ENCODE data around the gene SLC35E2B.
"Not testable (repeated sequence)": the region's sequence is repeated elsewhere in the genome, so short reads cannot be mapped to it uniquely, and the experiment has no call there.

The SLC35E2B gene

DNA sequence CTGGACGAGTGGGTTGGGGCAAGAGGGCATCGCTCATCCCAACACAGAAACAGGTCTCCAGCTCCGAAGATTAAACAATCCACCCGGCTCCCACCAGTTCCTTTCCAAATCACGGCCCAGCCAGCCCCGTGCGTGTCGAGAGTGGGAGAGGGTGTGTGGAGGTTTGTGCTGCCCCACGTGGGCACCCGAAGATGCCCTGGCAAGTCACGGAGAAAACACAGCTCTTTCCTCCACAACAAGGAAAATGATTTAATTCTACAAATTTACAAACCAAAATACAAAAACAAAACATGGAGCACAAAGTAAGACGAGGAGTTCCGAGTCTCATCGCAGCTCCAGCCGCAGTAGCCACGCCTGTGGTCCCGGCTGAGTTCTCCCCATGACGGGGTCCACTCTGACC lies 9.9 kb upstream of the SLC35E2B start:
- not testable (repeated sequence) for DNase-seq

DNA sequence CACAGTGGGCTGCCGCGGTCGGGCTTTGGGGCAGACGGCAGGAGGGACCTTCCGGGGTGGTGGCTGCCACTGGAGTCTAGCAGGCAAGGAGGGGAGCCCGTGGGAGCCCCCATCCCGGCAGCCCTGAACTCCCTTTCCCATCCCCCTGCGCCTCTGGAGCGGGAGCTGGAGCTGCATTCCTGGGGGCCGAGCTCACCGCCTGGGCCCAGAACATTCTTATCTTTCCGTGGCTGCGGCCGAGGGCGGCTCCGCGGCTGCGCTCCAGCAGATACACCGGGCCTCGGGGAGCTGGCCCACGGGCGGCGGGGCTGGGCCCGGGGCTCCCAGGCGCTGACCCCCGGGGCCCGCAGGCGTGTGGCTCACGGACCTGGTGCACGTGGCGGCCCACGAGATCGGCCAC lies 8.0 kb upstream of the SLC35E2B start:
- not testable (repeated sequence) for DNase-seq

DNA sequence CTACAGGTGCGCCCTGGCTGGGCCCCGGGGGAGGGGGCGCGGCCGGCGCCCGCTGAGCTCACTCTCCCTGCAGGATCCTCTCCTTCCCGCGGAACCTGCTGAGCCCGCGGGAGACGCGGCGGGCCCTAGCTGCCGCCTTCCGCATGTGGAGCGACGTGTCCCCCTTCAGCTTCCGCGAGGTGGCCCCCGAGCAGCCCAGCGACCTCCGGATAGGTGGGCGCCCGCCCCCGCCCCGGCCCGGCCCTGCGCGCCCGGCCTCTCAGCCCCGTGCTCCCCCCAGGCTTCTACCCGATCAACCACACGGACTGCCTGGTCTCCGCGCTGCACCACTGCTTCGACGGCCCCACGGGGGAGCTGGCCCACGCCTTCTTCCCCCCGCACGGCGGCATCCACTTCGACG lies 7.5 kb upstream of the SLC35E2B start:
- not testable (repeated sequence) for DNase-seq

DNA sequence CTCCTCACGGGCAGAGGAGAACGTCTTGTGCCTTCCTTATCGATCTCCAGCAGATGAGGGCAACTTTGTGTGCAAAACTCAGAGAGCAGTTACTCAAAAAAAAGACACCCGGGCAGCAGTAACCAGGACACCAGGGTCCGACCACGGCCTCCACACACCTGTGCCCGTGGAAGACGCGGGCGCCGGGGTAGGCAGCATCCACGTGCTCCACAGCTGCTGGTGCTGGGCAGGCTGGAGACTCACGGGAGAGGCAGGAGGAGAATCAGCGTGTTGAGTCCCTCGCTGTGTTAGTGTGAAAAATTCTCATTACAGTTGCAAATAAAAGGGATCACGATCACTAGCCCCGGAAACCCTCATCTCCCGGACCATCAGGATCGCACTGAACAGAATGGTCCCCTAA lies 6.5 kb upstream of the SLC35E2B start:
- not testable (repeated sequence) for DNase-seq

DNA sequence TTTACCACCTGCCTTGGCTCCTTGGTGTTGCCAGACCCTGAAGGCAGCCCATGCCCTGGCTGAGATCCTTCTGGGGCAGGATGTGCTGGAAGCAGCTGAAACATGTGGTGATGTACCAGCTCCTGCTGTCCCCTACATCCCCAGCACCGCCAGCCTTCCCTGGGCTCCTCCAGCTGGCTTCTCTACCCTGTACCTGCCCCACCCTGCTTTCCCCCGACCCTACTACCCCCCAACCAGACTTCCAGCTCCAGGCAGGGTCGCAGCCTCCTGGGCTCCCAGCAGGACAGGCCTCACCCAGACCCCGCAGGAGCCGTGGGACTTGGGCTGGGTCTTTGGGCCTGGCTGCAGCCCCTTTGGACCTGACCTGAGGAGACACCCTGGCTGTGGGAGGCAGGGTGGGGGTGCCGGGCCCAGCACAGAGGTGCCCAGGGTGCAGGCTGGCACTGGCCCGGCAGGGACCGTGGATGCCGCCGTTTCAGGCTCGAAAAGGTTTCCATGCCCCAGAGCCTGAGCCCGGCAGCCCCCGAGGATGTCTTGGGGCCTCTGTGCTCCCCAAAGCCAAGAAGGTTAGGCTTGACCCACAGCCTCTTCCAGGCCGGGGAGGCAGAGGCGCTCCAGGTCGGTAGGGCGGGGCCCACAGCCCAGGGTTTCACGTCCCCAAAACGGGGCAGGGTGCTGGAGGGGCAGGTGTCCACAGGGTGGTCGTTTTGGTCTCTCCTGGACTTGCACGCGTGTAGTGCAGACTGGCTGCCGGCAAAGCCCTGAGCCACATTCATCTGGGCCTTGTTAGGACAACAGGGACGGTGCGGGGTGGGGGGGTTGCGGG lies 5.0 kb upstream of the SLC35E2B start:
- DNase-seq = not testable (repeated sequence)

DNA sequence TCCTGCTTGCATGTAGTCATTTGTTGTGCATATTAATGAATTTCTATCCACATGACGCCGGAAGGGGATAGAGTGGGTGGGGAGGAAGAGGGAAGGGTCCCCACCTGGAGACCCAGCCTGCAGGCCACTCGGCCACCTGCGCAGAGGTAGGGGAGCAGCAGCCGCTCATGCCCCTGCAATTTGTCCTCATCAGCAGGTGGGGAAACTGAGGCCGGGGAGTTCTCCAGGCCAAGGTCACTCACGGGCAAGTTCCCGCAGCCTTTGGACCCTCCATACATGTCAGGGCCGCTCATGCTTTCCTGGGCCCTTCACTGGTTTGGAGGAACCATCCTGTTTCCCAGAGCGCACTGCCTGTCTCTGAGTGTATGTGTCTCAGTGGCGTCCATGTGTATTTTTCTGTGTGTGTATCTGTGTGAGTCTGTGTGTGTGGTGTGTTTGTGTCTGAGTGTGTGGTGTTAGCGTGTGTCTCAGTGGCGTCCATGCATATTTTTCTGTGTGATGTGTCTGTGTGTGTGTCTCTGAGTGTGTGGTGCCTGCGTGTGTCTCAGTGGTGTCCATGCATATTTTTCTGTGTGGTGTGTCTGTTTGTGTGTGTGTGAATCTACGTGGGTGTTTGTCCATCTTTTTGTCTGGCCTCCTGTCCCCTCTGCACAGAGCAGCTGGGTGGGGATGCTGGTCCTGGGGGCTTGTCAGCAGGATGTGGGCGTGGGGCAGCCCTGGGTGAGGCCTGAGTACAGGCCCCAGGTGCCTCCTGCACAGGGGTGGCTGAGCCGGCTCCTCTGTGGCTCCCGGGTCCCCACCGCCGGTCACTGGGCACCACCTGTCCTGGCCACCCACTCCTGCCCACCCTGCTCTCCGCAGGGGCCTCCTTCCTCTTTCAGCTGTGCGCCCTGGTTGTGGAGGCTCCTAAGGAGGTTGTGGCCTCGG lies 4.1 kb upstream of the SLC35E2B start:
- DNase-seq = not testable (repeated sequence)

DNA sequence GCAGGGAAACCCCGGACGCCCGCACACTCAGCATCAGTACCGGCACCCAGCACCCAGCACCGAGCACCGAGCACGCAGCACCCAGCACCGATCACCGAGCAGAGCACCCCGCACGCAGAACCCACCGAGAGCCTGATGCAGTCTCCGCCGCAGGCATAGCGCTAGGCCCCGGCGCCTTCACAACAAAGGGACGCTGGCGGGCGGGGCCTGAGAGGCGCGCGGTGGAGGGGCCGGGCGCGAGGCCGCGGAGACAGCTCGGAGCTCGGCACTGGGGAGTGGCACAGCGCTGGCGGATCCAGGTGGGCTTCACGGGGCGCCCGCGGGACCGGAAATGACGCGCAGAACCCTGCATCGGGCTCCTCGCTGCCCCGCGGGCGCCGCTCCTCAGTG lies 276 bp downstream of the SLC35E2B start:
- peak; percentile 75 for DNase-seq

DNA sequence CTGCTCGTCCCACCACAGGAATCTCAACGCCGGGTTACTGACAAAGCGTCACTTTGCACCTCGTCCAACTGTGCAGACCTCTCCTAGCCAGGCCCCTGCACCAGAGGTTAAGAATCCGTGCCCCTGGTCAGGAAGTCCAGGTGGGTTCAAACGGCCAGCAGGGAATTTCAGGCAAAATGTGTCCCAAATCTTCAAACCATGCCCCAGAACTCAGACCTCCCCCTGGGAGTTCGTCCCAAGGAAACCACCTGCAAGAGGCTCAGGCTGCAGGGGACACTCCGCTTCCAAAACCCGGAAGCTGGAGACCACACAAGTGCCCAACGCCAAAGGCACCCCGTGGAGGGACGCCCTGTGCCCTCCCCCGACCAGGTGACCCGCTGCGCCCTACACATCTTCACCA lies 1.2 kb downstream of the SLC35E2B start:
- not testable (repeated sequence) for DNase-seq

DNA sequence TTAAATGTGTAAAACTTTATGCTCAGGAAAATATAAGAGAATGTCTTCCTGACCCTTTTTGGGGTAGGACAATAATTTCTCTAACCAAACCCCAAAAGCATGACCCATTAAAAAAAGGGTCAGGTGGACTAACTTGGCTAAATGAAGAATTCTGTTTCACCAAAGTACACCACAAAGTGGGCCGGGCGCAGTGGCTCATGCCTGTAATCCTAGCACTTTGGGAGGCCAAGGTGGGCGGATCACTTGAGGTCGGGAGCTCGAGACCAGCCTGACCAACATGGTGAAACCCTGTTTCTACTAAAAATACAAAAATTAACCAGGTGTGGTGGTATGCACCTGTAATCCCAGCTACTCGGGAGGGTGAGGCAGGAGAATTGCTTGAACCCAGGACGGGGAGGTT lies 3.1 kb downstream of the SLC35E2B start:
- not testable (repeated sequence) for DNase-seq

DNA sequence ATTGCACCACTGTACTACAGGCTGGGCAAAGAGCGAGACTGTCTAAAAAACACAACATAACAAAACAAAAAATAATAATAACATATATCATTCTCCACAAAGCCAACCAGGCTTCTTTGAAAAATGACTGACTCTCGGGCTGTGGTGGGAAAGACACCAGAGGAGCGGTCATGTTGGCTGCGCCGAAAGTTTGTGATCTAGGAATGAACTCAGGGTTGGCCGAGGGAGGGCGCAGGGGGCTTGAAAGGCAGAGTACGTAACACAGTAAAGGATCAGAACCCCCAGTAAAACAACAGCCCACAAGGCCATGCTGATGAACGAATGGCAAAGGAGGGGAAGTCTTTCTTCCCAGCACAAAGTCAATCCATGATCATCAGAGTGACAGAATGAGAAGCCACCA lies 4.7 kb downstream of the SLC35E2B start:
- no peak for DNase-seq

DNA sequence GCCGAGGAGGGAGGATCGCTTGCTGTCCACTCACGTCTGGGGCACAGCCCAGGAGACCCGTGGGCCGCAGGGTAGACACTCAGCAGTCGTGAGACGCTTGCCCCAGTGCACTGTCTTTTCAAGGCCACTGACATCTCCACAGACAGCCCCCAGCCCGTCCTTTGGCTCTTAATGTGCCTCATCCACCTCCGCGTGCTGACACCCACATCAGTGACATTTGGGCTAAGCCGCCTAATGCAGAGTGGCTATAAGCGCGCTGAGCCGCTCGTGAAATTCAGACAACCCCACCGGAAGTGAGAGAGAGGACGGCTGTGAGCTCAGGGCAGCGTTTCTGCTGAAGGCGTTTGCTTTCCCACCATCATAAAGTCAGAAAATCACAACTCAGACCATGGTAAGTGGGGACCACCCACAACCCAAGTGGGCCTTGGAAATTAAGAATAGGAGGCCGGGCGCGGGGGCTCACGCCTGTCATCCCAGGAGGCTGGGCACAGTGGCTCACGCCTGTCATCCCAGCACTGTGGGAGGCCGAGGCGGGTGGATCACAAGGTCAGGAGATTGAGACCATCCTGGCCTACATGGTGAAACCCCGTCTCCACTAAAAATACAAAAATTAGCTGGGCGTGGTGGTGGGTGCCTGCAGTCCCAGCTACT lies 8.4 kb downstream of the SLC35E2B start:
- no peak for DNase-seq

DNA sequence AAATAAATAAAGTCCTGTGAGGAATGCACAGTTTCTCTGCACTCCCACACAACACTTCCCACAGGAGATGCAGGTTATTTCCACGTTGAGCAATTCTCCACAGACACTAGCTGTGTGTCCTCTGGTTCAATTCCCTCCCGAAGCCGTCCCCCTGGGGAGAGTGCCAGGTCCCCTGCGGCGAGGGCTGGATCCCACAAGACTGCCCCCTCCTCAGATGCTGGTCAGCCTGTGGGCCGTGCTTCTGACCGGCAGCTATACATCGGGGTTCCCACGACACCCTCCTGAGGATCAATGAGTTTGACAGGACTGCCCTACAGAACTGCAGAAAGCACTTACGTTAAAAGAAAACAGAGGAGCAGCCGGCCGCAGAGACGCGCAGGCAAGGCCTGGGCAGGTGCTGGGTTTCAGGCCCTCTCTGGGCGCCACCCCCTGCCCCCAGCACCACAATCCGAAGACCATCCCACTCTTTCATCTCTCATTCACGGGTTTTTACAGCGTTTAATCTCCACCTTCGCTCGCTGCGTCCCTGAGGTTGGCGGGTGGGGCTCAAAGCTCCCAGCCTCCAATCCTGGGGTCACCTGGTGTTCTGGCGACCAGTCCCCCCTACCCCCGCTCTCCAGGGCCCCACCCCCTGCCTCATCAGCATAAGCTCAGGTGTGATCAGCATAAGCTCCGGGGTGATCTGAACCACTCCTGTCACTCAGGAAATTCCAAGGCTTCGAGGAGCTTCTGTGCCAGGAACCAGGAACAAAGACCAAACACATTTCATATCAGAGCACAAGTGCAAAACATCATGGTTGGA lies 9.3 kb downstream of the SLC35E2B start:
- DNase-seq = no peak

DNA sequence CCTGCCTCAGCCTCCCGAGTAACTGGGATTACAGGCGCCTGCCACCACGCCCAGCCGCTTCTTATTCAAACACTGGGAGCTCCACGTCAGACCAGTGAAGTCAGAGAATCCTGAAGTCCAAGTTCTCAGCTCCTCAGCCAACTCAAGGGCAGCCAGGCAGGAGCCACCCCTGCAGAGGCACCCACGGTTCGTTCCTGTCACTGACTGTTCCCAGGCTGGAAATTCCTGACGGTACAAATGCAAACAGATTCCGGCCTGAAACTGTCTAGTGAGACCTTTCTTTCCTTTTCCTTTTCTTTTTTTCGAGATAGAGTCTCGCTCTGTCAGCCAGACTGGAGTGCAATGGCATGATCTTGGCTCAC lies 11.7 kb downstream of the SLC35E2B start:
- no peak for DNase-seq

DNA sequence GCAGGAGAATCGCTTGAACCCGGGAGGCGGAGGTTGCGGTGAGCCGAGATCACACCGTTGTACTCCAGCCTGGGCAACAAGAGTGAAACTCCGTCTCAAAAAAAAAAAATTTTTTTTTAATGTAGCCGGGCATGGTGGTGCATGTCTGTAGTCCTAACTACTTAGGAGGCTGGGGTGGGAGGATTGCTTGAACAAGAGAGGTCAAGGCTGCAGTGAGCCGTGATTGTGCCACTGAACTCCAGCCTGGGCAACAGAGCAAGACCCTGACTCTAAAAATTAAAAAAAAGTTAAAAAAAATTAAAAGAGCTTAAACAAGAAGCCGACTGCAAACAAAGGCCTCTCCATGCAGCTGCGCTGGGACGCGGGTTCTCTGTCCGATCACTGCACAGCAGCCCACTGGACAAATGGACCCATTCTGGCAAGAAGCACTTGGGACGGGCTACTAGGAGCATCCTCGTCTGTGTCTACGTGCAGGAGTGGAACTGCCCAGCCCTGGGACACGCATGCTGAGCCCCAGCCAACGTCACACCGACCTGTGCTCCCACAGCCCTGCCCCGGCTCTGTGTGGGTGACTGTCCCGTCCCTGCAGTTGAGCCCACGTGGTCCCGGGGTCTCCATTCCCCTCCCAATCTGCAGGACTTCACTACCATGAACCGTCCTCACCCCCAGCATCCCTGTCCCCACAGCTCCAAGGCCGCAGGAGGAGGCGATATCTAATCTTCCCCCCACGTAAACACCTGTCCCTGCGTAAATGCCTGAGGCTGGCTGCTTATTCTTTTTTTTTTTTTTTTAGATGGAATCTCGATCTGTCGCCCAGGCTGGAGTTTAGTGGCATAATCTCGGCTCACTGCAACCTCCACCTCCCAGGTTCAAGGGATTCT lies 12.3 kb downstream of the SLC35E2B start:
- no peak for DNase-seq

DNA sequence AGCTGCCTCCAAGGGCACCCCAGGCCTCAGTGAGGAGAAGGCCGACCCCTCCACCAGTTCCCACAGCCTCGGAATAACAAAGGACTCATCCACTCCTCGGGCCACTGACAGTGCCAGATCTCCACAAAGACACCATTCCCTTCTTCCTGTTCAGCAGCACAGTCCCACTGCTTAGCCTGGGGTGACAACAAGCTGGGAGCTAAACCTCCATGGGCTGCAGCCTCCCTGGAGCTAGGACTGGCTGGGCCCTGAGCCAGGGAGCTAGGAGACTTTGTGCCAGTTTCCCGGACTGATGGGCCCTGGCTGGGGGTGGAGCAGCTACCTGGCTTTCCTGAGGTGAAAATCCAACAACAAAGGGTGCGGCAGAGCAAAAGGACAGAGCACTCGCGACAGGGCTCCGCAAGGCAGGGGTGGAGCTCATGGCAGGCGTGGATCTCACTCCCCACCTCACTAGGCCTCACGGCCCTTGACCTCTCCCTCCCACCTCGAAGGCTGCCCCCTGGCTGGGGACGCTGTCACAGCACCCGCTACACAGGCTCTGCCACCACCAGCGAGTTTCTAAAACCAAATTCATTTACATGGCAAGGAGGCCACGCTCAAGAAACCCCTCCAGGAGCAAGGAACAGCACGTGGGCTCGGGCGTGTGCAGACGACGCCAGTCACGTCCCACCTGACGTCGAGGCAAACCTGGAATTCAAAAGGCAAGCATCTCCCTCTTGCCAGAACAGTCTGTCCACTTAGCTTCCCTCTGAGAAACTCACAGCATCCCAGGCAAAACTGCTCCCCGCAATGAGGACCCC lies 13.8 kb downstream of the SLC35E2B start:
- DNase-seq = peak; percentile 21

DNA sequence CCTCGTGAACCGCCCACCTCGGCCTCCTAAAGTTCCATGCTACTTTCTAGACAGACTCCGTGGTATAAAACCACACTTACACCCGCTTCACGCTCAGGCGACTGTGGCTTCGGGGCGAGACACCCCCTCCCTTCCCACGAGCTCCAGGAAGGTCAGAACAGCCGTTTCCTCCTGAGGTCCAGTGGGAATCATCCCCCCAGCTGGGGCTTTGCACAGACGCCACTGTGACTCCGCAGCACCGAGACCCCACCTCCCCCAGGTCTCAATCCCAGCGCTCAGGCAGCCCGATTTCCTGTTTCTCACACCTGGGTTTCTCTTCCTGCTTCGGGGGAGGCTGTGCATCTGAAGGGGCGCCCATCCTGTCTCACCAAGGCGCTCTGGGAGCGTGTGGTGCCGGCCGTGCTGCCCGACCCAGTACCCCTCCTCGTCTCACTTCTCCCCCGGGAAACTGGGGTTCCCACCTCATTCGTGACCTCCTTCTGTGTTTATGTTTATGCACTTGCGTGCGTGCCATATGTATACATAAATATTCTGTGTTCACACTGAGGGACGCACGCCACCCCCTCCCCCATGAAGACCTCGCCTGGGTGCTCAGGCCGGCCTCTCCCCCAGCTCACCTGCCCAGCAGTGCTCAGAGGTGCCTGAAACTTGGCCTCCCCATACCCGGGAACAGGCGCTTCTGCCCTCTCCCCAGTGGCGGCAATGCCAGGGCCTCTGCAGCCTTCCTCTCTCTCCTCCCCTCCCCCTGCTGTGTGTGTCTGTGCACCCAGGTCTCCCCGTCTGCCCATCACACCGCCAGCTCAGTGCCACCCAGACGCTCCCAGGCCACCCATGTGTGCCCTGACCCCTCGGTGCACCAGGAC lies 14.6 kb downstream of the SLC35E2B start:
- peak; percentile 34 for DNase-seq

DNA sequence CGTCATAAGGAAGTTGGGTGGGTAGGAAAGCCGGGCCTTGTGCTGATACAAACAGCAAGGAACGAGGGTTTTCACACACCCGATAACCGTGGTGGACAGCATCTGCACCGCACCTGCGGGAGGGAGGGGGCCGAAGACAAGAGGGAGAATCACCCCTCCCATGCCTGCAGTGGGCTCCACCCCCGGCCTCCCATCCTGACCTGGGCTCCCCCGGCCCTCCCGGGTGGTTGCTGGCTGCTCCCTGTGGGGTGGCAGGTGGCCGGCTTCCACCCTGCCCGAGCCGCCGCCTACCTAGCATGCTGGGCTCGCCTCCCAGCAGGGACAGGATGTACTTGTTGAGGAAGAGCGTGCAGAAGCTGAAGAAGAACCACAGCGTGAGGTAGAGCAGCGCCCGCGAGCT lies 16.5 kb downstream of the SLC35E2B start:
- not testable (repeated sequence) for DNase-seq

DNA sequence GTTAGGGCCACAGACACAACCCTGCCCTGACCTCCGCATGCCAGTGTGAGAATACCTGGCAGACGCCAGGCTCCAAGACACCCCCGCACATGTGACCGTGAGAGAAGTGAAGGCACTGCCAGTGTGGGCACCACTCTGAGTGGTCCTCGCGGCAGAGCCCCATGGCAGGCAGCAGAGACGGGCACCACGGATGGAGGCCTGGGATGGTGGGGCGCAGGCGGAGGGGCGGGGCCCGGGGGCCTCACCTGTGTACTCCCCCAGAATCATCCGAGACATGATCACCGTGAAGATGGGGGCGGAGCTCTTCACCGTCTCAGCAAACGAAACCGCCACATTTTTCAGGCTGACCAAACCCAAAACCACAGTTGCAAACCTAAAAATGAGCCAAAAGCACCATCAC lies 17.4 kb downstream of the SLC35E2B start:
- DNase-seq = not testable (repeated sequence)

DNA sequence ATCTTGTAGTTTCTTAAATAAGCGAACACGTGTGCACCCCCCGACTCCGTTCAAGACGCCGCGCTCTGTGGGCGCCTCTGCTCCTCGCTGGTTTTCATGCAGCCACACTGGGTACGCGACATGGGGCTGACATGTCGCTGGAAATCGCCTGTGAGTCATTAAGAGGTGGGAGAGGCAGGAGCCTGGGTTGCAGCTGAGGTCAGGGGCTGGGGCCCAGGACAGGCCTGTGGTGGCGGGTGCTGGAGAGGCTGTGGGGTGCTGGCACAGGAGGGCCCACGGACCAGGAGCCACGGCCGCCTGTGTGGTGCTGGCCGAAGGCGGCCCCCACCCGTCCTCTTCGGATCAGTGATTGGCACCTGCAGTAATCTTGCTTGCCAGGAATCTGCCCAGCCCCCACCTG lies 17.8 kb downstream of the SLC35E2B start:
- not testable (repeated sequence) for DNase-seq

Data from T-helper 9 cell (primary cell).